Endothelial cell (in vitro differentiated cells): Measurements from ENCODE around the gene SLCO6A1. TPM values are rescaled to one million over a fixed set of nuclear protein-coding genes. Genes with fewer than 3 reads are reported as not detected.

Source experiments
- DNase-seq: peaks from one replicate; pipeline ENCODE4 v3.0.0; 2021; ENCODE audit warnings: low spot score
- H3K27ac Mint-ChIP-seq: one replicate; pipeline ENCODE4 v1.8.0; 2021; ENCODE audit warnings: mixed read lengths, inconsistent platforms; ENCODE audit not compliant: unreplicated experiment
- H3K27me3 Mint-ChIP-seq: one replicate; pipeline ENCODE4 v1.8.0; 2021; ENCODE audit warnings: mild to moderate bottlenecking, moderate library complexity, mixed read lengths, inconsistent platforms; ENCODE audit not compliant: unreplicated experiment
- H3K36me3 Mint-ChIP-seq: one replicate; pipeline ENCODE4 v1.8.0; 2021; ENCODE audit warnings: mild to moderate bottlenecking, low read depth, mixed read lengths, inconsistent platforms; ENCODE audit not compliant: unreplicated experiment
- H3K4me1 Mint-ChIP-seq: one replicate; pipeline ENCODE4 v1.8.0; 2021; ENCODE audit warnings: mild to moderate bottlenecking, mixed read lengths, inconsistent platforms; ENCODE audit not compliant: unreplicated experiment
- H3K4me3 Mint-ChIP-seq: one replicate; pipeline ENCODE4 v1.8.0; 2021; ENCODE audit warnings: mild to moderate bottlenecking, mixed read lengths, inconsistent platforms; ENCODE audit not compliant: unreplicated experiment
- H3K9me3 Mint-ChIP-seq: one replicate; pipeline ENCODE4 v1.8.0; 2021; ENCODE audit warnings: mixed read lengths, inconsistent platforms; ENCODE audit not compliant: unreplicated experiment
- CTCF ChIP-seq: fragments of 200-600 bp; sonication (generic); IDR thresholded peaks from one replicate; pipeline ENCODE4 v1.5.0; 2021; ENCODE audit warnings: antibody characterized with exemption; ENCODE audit not compliant: unreplicated experiment
- total RNA-seq: library from RNA; stranded (reverse); fragmentation: NEBNext Ultra II Directional; extraction: Animal tissue kit (Norgen Biotek cat#: 25700); gene quantifications from one replicate; pipeline ENCODE4 v1.2.1, GENCODE V29; 2021; ENCODE audit not compliant: unreplicated experiment

Gene SLCO6A1
- total RNA-seq, 1 donor from 2014 or later: 0.51 TPM

DNA sequence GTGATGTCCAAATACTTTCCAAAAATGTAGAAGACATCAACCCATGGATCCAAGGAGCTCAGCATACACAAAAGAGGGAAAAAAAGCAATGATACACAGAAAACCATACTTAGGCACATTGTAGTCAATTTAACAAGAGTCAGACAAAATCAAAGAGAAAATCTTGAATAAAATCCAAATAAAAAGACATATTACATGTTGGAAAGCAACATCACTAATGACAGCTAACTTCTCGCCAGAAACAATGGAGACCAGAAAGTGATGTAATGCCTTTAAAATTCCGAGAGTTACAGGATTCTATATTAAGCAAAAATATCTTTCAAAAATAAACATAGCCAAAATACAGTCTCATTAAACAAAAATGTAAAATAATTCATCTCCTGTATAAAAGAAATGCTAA lies 122.9 kb downstream of the SLCO6A1 start:
- Mint-ChIP-seq H3K27ac (no peak overlapping the region), H3K4me1 (no peaks in the 10 kb centered on the region), H3K36me3 (no peaks in the 10 kb centered on the region), H3K4me3 (no peak overlapping the region), H3K9me3 (no peaks in the 10 kb centered on the region), H3K27me3 (no peaks in the 10 kb centered on the region)
- DNase-seq: no peak
- no peak for TF ChIP-seq CTCF

DNA sequence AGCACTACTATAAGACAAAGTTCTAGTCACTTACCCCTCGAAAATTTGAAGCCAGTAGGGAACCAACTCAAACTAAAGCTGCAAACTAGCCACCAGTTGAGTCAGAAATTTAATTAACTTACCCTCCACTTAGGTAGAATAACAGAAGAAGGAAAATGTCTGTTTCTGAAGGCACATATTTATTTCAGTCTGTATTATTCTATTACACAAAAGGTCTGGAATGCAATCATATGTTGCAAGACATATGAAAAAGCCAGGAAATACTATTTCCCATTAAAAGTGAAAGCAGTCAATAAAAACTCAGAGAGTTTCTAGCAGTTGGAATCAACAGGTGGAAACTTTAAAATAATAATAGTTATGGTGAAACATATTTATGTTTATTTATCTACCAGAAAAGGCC lies 123.5 kb downstream of the SLCO6A1 start:
- Mint-ChIP-seq H3K36me3 (no peaks in the 10 kb centered on the region), H3K4me3 (no peak overlapping the region), H3K27ac (no peak overlapping the region), H3K4me1 (no peaks in the 10 kb centered on the region), H3K27me3 (no peaks in the 10 kb centered on the region), H3K9me3 (no peaks in the 10 kb centered on the region)
- no peak for TF ChIP-seq CTCF
- DNase-seq: no peak

GRCh38 chr5:102368392-102368791 lies 130.4 kb downstream of the SLCO6A1 start:
- no peaks in the 10 kb centered on the region for H3K9me3 Mint-ChIP-seq
- no peaks in the 10 kb centered on the region for H3K27me3 Mint-ChIP-seq
- no peak overlapping the region for H3K4me3 Mint-ChIP-seq
- no peaks in the 10 kb centered on the region for H3K36me3 Mint-ChIP-seq
- H3K4me1 Mint-ChIP-seq: no peaks in the 10 kb centered on the region
- no peak overlapping the region for H3K27ac Mint-ChIP-seq
- DNase-seq: no peak
- no peak for TF ChIP-seq CTCF

DNA sequence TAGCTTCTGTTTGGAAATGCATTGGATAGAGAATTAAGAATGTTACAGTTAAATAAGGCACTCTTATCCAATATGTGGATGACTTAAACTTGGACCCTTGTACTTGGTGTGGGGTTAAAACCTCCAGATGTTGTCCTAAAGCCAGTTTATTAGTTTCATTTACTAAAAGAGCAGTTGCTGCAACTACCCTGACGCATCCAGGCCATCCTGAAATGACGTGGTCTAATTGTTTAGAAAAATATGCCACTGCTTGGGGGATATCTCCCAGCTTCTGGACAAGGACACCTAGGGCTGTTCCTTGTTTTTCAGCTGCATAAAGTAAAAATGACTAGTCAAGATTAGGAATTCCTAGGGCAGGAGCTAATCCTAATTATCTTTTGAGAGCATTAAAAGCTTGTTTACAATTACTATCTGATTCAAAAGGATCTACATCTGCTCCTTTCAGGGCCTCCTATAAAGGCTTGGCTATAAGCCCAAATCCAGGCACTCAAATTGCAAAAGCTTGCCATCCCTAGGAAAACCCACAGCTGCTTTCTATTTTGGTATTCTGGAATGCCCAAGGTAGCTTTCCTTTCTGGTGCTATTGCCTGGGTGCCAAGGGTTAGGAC lies 157.0 kb downstream of the SLCO6A1 start:
- Mint-ChIP-seq H3K27ac (no peak overlapping the region), H3K4me3 (no peak overlapping the region), H3K27me3 (no peaks in the 10 kb centered on the region), H3K9me3 (no peaks in the 10 kb centered on the region), H3K36me3 (no peaks in the 10 kb centered on the region), H3K4me1 (peaks cover 6% of the 10 kb centered on the region)
- no peak for TF ChIP-seq CTCF
- no peak for DNase-seq

DNA sequence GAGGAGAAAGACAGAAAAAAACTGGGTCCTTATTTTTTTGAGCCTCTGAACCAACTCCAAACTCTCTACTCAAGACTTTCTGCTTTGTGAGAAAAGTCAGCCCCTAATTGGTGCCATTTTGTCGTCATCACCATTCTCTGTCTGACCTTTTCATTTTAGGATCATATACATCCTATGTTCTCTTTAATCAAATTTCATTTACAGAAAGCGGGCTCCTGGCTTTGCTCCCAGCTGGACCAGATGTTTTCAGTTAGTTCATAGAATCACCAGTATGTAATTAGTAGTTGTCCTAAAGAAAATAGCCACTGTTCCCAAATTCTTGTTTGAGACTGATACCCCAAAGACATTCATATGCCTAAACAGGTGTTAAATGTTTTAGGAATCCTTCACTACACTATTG lies 174.1 kb downstream of the SLCO6A1 start:
- no peaks in the 10 kb centered on the region for H3K27me3 Mint-ChIP-seq
- H3K27ac Mint-ChIP-seq: no peak overlapping the region
- H3K4me1 Mint-ChIP-seq: no peaks in the 10 kb centered on the region
- no peaks in the 10 kb centered on the region for H3K36me3 Mint-ChIP-seq
- no peak for TF ChIP-seq CTCF
- H3K4me3 Mint-ChIP-seq: no peak overlapping the region
- no peaks in the 10 kb centered on the region for H3K9me3 Mint-ChIP-seq
- no peak for DNase-seq

Other genes starting within 250 kb of the SLCO6A1 start
- gene SLCO4C1, start 202.7 kb downstream of the SLCO6A1 start, total RNA-seq: 18.0 TPM